GOT3 (cell line): Measurements from ENCODE around the gene GRPEL1.
"Not testable (repeated sequence)": the region's sequence is repeated elsewhere in the genome, so short reads cannot be mapped to it uniquely, and the experiment has no call there.

Experiments used
- DNase-seq: peaks from one replicate; lab custom pipeline; 2025; ENCODE audit warnings: mixed read lengths; lab: John Stamatoyannopoulos, UW

Gene GRPEL1

DNA sequence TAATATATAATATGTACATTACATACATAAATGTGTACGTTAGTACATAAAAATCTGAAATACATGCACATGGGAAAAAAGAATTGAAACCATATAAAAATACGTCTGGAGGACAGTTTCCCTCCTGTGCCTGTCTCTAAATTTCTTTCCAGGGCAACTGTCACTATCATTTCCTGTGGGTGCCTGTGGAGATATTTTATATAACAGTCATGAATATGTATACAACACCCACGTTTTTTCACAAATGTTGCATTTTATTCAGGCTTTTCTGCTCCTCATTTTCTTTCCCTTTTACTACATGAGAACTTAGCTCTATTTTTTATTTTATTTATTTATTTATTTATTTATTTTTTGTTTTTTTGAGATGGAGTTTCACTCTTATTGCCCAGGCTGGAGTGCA lies 24.2 kb upstream of the GRPEL1 start:
- no peak for DNase-seq

DNA sequence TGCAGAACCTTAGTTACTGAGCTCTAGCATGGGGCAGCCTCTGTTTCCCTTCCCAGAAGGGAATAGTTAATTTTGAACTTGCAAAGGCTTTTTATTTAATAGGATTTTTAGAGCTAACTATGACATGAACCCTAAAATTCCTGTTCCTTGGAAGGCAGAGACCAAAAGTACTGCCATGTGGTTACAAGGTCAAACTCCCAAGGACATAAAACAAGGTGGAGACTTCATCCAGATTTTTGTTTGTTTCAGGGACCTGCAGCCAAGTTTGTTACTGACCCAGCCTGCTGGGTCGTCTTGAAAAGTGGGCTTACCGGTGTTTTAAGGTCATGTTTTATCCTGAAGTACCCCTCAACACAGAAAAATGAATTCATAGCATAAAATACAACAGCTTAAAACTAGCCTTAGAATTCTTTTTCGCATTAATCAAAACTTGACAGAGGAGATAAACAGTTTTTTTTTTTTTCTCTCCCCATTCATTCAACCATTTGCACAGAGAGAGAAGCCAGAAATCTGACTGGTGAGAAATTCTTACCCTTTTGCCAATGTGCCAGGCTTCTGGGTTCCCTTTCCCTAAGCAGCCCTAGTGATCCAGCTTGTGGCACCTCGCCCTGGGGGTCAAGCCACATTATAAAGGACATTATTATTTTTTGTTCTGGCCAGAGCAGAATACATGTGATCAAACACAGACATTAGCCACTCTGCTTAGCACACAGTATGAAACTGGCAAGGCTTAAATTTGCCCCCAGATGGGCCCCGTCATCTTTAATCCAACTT lies 21.5 kb upstream of the GRPEL1 start:
- DNase-seq: no peak

DNA sequence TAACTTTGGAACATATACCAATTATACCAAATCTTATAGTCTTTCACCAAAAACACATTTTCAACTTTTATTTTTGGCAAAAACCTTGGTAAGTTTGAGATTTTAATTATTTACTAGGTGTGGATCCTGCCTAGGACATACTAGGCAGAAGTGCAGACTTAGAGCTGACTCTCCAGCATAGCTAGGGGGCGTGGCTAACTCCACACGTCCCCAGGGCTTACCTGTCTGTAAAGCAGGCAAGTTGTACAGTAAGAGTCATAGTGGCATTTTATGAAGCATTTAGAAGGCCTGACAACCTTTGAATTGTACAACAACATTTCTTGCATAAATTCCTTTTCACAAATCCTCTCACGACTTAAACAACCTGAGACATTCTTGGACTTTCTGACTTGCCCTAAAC lies 19.2 kb upstream of the GRPEL1 start:
- DNase-seq: no peak

DNA sequence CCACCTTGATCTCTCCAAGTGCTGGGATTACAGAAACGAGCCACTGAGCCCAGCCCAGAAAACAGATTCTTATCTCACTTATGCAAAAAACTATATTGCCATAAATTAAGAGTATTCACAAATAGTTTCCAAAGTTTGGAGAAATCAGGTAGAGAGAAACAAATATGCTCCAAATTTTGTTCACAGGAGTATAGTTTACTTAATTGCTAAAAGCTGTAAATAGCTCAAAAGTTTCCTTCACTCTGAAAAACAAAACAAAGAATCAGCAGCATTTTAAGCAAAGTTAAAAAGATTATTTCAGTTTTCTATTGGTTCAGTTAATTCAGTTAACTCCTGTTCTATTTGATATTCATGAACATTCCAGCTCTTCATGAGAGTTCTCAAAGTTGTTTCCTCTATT lies 18.5 kb upstream of the GRPEL1 start:
- DNase-seq: no peak

DNA sequence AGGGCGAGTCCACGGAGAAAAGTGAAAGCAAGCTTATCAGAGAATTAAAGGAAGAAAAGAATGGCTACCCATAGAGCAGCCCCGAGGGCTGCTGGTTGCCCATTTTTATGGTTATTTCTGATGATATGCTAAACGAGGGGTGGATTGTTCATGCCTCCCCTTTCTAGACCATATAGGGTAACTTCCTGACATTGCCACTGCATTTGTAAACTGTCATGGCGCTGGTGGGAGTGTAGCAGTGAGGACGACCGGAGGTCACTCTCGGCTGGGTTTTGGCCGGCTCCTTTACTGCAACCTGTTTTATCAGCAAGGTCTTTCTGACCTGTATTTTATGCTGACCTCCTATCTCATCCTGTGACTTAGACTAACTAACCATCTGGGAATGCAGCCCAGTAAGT lies 16.7 kb upstream of the GRPEL1 start:
- DNase-seq: not testable (repeated sequence)

DNA sequence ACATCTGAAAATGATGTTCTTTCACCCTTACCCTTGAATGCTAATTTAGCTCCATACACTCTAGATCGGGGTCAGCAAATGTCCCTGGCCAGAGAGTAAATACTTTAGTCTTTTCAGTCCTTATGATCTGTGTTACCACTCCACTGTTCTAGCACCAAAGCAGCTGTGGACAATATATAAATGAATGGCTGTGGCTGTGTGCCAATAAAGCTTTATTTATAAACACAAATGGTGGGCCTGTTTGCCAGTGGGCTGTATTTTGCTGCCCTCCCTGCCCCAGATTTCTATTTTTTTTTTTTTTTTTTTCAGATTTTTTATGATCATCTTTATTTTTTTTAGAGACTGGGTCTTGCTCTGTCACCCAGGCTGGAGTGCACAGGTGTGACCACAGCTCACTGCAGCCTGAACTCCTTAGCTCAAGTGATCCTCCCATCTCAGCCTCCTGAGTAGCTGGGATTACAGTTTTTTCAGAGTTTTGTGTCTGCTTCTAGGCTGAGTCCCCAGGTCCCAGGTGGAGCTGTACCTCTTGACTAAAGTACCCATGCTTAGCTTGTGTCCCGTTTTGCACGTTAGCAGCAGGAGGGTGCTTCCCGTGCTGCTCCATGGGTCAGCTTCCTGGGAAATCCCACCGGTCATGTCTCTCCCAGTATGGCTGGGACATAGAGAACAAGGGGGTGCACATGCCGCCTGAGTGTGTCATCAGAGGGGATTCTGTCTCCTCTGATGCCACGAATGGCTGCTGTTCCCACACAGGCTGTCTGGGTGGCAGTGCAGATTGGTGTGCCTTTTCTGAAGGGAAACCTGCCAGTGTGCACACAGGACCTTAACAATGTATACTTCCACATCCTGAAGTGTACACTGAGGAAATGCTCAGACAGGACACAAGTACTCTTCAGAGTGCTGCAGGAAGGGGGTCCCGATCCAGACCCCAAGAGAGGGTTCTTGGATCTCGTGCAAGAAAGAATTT lies 16.0 kb upstream of the GRPEL1 start:
- no peak for DNase-seq

DNA sequence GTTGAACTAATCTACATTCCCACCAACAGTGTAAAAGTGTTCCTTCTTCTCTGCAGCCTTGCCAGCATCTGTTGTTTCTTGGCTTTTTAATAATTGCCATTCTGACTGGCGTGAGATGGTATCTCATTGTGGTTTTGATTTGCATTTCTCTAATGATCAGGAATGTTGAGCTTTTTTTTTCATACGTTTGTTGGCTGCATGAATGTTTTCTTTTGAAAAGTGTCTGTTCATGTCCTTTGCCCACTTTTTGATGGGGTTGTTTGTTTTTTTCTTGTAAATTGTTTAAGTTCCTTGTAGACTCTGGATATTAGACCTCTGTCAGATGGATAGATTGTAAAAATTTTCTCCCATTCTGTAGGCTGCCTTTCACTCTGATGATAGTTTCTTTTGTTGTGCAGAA lies 12.0 kb upstream of the GRPEL1 start:
- not testable (repeated sequence) for DNase-seq

DNA sequence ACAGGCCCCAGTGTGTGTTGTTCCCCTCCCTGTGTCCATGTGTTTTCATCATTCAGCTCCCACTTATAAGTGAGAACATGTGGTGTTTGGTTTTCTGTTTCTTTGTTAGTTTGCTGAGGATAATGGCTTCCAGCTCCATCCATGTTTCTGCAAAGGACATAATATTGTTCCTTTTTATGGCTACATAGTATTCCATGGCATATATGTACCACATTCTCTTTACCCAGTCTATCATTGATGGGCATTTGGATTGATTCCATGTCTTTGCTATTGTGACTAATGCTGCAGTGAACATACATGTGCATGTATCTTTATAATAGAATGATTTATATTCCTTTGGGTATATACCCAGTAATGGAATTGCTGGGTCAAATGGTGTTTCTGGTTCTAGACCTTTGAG lies 11.6 kb upstream of the GRPEL1 start:
- DNase-seq: not testable (repeated sequence)

DNA sequence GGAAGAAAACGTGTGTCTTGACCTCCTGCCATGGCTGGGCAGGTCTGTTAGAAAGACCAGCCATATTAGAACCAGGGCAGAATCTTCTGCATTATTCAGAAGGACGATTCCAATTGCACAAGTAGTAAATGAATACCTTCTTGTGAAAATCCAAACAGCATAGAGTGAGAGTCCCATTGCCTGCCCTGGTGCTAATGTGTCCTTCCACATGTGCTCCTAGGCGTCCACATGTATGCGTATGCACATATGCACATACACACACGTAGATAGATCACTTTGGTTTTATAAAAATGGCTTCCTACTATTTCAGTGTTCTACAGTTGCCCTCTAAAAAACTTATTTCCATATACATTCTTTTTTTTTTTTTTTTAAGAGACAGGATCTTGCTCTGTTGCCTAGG lies 10.2 kb upstream of the GRPEL1 start:
- DNase-seq: no peak

DNA sequence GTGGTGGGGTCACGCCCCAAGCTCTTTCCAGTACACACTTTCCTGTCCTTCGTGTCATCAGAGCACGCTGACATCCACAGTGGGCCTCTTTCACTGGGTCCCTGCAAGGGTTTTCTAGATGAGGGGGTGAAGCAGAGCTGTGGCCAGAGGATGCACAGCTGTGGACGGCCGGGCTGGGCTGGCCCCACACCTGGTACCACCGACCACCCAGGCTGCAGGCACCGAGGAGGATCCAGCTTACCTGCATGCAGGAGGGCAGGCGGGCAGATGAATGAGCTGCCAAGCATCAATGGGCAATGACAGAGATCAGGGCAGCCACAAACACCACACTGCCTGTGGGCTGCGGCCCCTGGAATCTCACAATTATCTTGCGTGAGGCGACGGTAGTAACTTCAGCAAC lies 9.5 kb upstream of the GRPEL1 start:
- no peak for DNase-seq

DNA sequence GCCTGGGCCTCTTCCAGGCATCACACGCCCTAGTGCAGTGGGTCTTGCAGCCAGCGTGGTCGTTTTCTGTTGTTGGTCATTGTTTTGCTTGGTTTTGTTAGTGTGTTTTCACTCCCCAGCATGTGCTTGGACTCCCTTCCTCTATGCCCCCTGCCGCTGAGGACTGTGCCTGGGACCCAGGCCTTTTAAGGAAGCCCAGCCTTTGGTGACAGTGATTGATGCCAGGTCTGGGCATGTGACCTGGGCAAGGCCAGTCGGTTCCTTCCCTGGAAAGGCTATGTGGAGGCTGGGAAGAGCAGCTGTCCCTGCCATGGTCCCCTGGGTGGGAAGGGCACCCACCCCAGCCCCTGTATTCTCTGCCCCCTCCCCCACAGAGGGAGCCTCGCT lies 8.8 kb upstream of the GRPEL1 start:
- no peak for DNase-seq

DNA sequence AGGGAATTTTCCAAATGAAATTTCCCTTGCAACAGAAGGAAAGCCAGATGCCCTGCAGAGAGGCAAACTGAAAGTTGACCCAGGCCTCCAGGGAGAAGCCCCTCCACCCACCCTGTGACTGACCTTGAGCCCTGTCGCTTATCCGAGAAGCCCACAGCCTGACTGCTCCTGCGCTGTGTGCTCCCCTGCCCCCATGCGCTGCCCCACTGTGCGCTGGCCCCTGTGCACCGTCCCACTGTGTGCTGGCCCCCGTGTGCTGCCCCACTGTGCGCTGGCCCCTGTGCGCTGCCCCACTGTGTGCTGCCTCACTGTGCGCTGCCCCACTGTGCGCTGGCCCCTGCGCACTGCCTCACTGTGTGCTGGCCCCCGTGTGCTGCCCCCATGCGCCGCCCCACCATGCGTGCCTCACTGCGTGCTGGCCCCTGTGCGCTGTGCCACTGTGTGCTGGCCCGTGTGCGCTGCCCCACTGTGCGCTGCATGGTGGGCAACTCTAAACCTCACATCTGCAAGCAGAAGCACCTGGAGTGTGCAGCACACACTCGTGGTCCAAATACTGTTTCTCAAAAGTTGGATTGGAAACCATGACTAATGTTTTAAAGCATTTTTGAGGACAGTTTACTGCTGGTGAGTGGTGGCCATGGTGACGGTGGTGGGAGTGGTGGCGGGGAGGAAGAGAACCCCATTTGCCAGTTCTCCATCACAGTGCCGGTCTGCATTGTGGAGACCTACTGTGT lies 8.3 kb upstream of the GRPEL1 start:
- DNase-seq: no peak

DNA sequence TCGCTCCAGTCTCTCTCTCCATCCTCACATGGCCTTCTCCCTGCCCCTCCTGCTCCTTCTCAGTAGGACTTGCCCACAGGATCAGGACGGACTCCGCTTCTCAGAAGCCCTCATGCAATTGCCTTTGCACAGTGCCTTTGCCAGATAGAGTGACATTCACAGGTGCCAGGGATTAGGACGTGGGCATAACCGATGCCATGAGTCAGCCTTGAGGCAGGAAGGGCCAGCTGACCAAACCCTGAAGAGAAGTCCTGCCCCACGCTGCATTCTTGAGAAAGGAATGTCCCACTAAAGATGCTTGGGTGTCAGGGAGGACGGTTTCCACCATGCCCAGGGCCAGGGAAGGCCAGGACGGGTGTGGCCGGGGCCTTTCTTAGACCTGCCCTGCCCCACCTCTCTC lies 6.6 kb upstream of the GRPEL1 start:
- no peak for DNase-seq

DNA sequence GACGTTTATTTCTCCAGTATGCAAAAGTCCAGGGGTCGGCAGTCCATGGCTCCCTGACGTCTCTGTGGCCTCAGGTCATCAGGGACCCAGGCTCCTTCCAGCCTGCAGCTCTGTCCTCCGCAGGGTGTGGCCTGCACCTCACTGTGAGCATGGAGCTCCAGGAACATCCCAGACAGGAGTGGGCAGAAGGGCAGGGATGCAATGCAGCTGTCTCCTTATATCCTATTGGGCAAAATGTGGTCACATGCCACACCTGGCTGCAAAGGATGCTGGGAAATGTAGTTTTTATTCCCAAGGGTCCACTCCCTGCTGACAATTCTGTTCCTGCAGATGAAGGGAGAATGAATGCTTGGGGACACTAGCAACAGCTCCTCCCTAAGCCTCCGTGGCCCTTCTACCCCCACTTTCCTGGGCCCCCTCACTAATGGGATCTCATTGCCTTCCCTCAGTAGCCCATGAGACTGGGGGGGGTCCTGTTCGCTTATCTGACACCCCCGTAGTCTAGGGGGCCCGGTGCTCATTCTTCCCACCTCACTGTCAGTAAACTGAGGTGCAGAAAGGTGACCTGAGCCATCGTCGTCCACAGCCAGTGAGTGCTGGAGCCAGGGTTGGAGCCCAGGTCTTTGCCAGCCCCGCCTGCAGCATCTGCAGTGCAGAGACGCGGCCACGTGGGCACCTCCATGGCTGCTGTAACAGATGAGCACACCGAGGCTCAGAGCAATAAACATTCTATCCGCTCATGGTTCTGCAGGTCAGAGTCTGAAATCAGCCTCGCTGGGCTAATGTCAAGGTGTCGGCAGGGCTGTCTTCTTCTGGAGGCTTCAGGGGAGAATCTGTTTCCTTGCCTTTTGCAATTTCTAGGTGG lies 5.9 kb upstream of the GRPEL1 start:
- no peak for DNase-seq

DNA sequence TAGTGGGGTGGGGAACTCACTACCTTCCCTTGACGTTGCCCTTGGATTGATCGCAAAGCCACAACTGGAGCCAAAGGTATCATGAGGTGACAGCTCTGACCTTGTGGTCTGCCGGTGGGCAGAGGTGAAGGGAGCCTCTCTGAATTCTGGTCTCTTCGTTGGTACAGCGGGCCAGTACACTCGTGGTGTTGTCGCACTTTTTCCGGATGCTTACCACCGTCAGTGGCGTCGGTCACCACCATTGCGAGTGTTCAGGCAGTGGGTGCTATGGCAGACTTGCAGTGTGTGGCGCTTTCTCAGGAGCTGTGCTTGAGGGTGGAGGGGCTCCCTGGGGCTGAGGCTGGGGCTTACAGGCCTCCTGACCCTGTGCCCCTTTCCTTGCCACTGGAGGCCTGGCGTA lies 5.2 kb upstream of the GRPEL1 start:
- DNase-seq: no peak

DNA sequence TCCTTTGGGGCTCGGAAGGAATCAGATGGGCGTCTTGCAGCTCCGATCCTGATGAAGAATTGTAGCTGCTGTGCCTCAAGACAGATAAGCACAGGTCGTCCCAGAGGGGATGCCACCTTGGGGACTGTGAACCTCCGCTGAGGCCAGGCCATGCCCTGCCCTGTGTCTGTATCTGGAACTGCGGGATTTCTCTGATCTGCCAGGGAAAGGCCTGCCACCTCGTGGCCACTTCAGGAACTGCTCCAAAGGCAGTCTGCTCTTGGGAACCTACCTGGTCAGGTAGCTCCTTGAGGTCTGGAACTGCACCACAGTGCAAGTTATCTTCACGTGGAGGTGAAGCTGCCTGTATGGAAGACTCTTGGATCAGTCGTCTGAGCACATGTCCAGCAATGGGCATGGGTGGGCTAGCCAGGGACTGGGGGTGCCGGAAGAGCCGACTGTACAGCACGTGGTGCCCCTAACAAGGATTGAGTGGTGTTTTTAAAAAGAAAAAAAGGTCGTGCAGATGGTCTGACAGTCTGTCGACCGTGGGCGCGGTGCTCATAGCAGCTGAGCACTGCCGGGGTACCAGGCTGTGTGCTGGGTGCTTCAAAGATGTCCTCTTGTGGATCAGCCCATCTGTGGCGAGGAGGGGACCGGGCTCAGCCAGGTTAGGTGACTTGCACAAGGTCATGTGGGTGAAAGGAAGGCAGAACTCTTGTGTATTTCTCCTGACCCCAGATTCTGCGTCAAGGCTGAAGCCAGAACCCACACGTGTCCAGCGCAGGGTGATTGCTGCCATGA lies 3.1 kb upstream of the GRPEL1 start:
- DNase-seq: no peak

DNA sequence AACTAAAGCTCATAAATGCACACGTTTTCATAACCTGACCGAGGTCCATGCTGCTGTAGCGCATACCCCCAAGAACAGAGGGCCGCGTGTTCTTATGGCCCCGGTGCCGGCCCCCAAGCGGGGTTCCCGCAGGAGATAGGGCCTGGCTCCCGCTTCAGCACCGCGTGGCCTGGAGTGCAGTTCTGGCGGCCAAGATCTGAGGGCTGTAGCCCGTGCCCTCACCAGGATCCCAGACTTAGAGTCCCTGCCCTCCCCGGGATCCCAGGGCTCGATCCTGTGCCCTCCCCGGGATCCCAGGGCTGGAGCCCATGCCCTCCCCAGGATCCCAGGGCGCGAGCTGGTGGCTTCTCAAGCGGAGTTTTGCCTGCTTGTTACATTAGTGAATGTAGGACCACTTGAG lies 1.0 kb upstream of the GRPEL1 start:
- DNase-seq: no peak

DNA sequence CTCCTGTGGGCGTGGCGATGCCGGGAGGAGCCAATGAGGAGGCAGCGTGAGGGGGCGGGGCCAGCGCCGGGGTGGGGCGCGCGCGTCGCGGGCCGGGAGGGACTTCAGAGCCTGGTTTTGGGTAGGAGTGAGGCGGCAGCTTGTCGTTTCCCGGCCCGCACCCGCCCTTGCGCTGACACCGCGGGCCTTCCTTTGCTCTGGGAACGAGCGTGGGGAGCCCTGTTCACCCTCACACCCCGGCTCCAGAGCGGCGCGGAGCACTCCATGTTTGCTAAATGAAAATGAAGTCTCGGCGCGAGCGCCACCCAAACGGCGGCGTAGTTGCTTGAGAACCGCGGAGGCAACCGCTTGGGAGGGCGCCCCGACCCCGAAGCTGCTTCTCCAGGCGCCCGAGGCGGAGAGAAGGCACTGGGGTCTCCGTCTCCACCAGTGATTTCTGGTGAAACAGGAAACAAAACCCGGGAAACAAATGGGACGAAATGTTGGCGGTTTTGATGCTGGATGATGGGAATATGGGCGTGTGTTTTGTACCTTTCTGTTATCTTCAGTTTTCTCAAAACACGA lies 497 bp upstream of the GRPEL1 start:
- no peak for DNase-seq

DNA sequence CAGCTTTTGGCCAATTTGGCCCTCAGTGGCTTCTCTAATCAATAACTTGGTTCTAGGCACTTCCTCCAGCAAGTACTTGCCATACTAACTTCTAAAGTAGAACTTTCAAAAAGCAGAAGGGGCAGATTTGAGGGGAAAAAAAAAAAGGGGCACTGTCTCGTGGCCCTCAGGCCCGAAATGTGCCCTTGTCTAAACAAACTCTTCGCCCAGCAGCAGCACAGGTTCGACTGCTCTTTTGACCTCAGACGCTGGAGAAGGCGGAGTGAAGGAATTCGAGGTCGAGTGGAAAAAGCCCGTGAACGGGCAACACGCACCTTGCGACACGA lies 775 bp downstream of the GRPEL1 start:
- DNase-seq: no peak

DNA sequence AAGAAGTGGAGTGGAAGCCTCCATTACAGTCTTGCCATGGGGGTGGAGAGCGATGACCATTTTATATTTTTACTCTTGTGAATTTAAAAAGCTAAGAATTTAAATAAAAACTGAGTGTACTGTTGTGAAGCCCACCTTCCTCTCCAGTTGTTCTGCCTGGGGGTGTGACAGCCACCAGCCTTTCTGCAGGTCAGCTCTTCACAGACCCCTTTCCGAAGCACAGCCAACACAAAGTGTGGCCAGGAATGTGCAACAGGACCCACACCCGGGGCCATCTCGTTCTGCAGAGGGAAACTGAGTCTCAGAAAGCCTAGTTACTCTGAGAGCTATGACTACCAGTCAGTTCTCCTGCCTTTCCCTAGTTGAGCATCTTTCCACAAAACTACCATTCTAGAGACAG lies 1.4 kb downstream of the GRPEL1 start:
- no peak for DNase-seq

DNA sequence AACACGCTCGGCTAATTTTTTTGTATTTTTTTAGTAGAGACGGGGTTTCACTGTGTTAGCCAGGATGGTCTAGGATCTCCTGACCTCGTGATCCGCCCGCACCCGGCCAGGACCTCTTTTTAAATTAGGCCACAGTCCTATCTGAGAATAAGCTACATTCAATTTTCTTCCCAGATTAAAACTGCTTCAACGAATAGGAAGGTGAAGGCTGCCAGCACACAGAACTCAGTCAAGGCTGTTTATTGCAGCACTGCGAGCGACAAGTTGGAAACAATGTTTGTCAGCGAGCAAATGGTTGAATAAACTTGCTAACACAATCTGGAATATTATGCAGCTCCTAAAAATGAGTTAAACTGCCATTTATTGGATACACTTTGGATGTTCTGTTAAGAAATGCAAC lies 1.9 kb downstream of the GRPEL1 start:
- DNase-seq: no peak
